HG02623 (cell line): ENCODE measurements around the gene ITGB5.
"Not testable (repeated sequence)": the region's sequence is repeated elsewhere in the genome, so short reads cannot be mapped to it uniquely, and the experiment has no call there.

Experiments used
- ATAC-seq: cut with Tn5 transposase; IDR thresholded peaks from one replicate; pipeline ENCODE4 v1.9.1; 2021; ENCODE audit warnings: moderate library complexity; ENCODE audit not compliant: unreplicated experiment

Gene ITGB5

GRCh38 chr3:124792341-124793040, 94.7 kb downstream of the ITGB5 start:
- no peak for ATAC-seq

GRCh38 chr3:124791639-124792151, 95.5 kb downstream of the ITGB5 start:
- ATAC-seq, result no peak

- ATAC-seq, result no peak
These were observed 96.0 kb downstream of the ITGB5 start for GRCh38 chr3:124791142-124791541.

- not testable (repeated sequence) for ATAC-seq
These were observed 98.1 kb downstream of the ITGB5 start for GRCh38 chr3:124789103-124789502.

GRCh38 chr3:124788254-124788745, 98.9 kb downstream of the ITGB5 start:
- ATAC-seq, result no peak

GRCh38 chr3:124787476-124788195, 99.5 kb downstream of the ITGB5 start:
- ATAC-seq, result no peak

- ATAC-seq, result no peak
These were observed 100.5 kb downstream of the ITGB5 start for GRCh38 chr3:124786511-124787241.

- ATAC-seq, result no peak
These were observed 101.2 kb downstream of the ITGB5 start for GRCh38 chr3:124785973-124786372.

- no peak for ATAC-seq
These were observed 102.3 kb downstream of the ITGB5 start for GRCh38 chr3:124784686-124785382.

- ATAC-seq, result no peak
These were observed 103.5 kb downstream of the ITGB5 start for GRCh38 chr3:124783696-124784095.

- ATAC-seq, result not testable (repeated sequence)
These were observed 104.8 kb downstream of the ITGB5 start for GRCh38 chr3:124782377-124782712.

- ATAC-seq, result no peak
These were observed 105.4 kb downstream of the ITGB5 start for GRCh38 chr3:124781476-124782376.

- ATAC-seq, result no peak
These were observed 106.2 kb downstream of the ITGB5 start for GRCh38 chr3:124780761-124781475.

GRCh38 chr3:124780356-124780755, 106.8 kb downstream of the ITGB5 start:
- ATAC-seq, result no peak

GRCh38 chr3:124779751-124780191, 107.4 kb downstream of the ITGB5 start:
- ATAC-seq, result no peak

- ATAC-seq, result no peak
These were observed 108.0 kb downstream of the ITGB5 start for GRCh38 chr3:124779116-124779515.

GRCh38 chr3:124777762-124778470, 109.2 kb downstream of the ITGB5 start:
- ATAC-seq, result no peak

- ATAC-seq, result no peak
These were observed 110.3 kb downstream of the ITGB5 start for GRCh38 chr3:124776856-124777255.

- ATAC-seq, result no peak
These were observed 111.3 kb downstream of the ITGB5 start for GRCh38 chr3:124775877-124776276.
